Neural cell (in vitro differentiated cells): ENCODE data around the gene KREMEN2. TPM values are rescaled to one million over a fixed set of nuclear protein-coding genes. Genes with fewer than 3 reads are reported as not detected.

Experiments
- H2AFZ ChIP-seq: fragments of 200-600, 300-800 bp; sonication (generic), shearing (Covaris generic); 2 replicates; pipeline ENCODE4 v1.6.0; 2014; ENCODE audit warnings: low read depth, mild to moderate bottlenecking, antibody characterized with exemption, low read length, moderate library complexity
- H3F3A ChIP-seq: fragments of 200-600 bp; shearing (Covaris generic); 2 replicates; pipeline ENCODE4 v1.6.1; 2016; ENCODE audit warnings: mild to moderate bottlenecking, moderate library complexity, mixed read lengths, antibody characterized with exemption, low read length; ENCODE audit not compliant: insufficient read depth, poor library complexity, severe bottlenecking
- H3K27ac ChIP-seq: fragments of 200-600, 300-800 bp; sonication (generic), shearing (Covaris generic); 2 replicates; pipeline ENCODE4 v1.5.1; 2014; ENCODE audit warnings: mild to moderate bottlenecking, low read length, moderate library complexity
- H3K27me3 ChIP-seq: fragments of 300-800, 200-600 bp; sonication (generic), shearing (Covaris generic); 2 replicates; pipeline ENCODE4 v1.6.0; 2014; ENCODE audit warnings: mild to moderate bottlenecking, low read depth, low read length, moderate library complexity; ENCODE audit not compliant: insufficient read depth
- H3K36me3 ChIP-seq: fragments of 300-800, 200-600 bp; sonication (generic), shearing (Covaris generic); 2 replicates; pipeline ENCODE4 v1.5.1; 2014; ENCODE audit warnings: mild to moderate bottlenecking, antibody characterized with exemption, low read length, moderate library complexity; ENCODE audit not compliant: insufficient read depth
- H3K4me2 ChIP-seq: fragments of 300-800, 200-600 bp; sonication (generic), shearing (Covaris generic); 2 replicates; pipeline ENCODE4 v1.6.0; 2014; ENCODE audit warnings: mild to moderate bottlenecking, low read length
- H3K4me3 ChIP-seq: fragments of 300-800, 200-600 bp; sonication (generic), shearing (Covaris generic); 2 replicates; pipeline ENCODE4 v1.5.1; 2014; ENCODE audit warnings: mild to moderate bottlenecking, low read length, moderate library complexity
- H3K79me2 ChIP-seq: fragments of 200-600 bp; shearing (Covaris generic); replicated peaks from 2 replicates; pipeline ENCODE4 v1.6.0; 2014; ENCODE audit warnings: mild to moderate bottlenecking, low read length, moderate library complexity; ENCODE audit not compliant: insufficient read depth
- H3K9ac ChIP-seq: fragments of 300-800, 200-600 bp; sonication (generic), shearing (Covaris generic); 2 replicates; pipeline ENCODE4 v1.6.1; 2016; ENCODE audit warnings: mild to moderate bottlenecking, low read length, mixed read lengths
- H3K9me2 ChIP-seq: fragments of 200-600 bp; shearing (Covaris generic); 2 replicates; pipeline ENCODE4 v1.6.1; 2016; ENCODE audit warnings: mild to moderate bottlenecking, low read length, mixed read lengths; ENCODE audit not compliant: insufficient read depth
- H3K9me3 ChIP-seq: fragments of 200-600, 300-800 bp; sonication (generic), shearing (Covaris generic); 2 replicates; pipeline ENCODE4 v1.6.1; 2016; ENCODE audit warnings: mild to moderate bottlenecking, mixed run types, low read length, moderate library complexity, mixed read lengths
- H4K20me1 ChIP-seq: fragments of 200-600 bp; shearing (Covaris generic); 2 replicates; pipeline ENCODE4 v1.6.1; 2016; ENCODE audit warnings: mild to moderate bottlenecking, mixed run types; ENCODE audit not compliant: insufficient read depth
- CTCF ChIP-seq: fragments of 450-650 bp; IDR thresholded peaks from 2 replicates; pipeline ENCODE4 v1.5.1; 2014; ENCODE audit warnings: antibody characterized with exemption, mild to moderate bottlenecking, moderate library complexity; ENCODE audit not compliant: poor library complexity, severe bottlenecking
- EP300 ChIP-seq: fragments of 450-650 bp; conservative IDR thresholded peaks from 2 replicates; pipeline ENCODE4 v1.6.1; 2014; ENCODE audit warnings: antibody characterized with exemption, mild to moderate bottlenecking, moderate library complexity; ENCODE audit not compliant: poor library complexity, severe bottlenecking
- MXI1 ChIP-seq: fragments of 450-650 bp; conservative IDR thresholded peaks from 2 replicates; pipeline ENCODE4 v1.6.1; 2014; ENCODE audit warnings: antibody characterized with exemption, mild to moderate bottlenecking; ENCODE audit not compliant: poor library complexity, severe bottlenecking
- POLR2AphosphoS5 ChIP-seq: IDR thresholded peaks from 2 replicates; pipeline ENCODE4 v1.6.1; 2012
- RAD21 ChIP-seq: fragments of 450-650 bp; conservative IDR thresholded peaks from 2 replicates; pipeline ENCODE4 v1.6.1; 2014; ENCODE audit warnings: antibody characterized with exemption, mild to moderate bottlenecking, moderate library complexity
- REST ChIP-seq: IDR thresholded peaks from 2 replicates; pipeline ENCODE4 v1.6.1; 2012; ENCODE audit warnings: borderline replicate concordance
- SMC3 ChIP-seq: fragments of 450-650 bp; conservative IDR thresholded peaks from 2 replicates; pipeline ENCODE4 v1.6.1; 2014; ENCODE audit warnings: antibody characterized with exemption, mild to moderate bottlenecking, moderate library complexity; ENCODE audit not compliant: poor library complexity
- TAF1 ChIP-seq: IDR thresholded peaks from 2 replicates; pipeline ENCODE4 v1.6.1; 2012; ENCODE audit warnings: low read depth
- polyA plus RNA-seq: library from polyadenylated mRNA; depleted of rRNA; stranded (reverse); fragments of >200 nt; gene quantifications from 2 replicates; pipeline ENCODE4 v1.2.3, GENCODE V29; 2014

Gene KREMEN2
- polyA plus RNA-seq, 1 donor from 2014 or later: 0.71 TPM

GRCh38 chr16:3012828-3013420, 48.8 kb downstream of the KREMEN2 start, which contains the start of gene CLDN9:
TSS of gene CLDN9 (plus strand) at chr16:3012923. CDS start at chr16:3013363, 440 bp downstream.
- H3K4me3 ChIP-seq: no peak within 1 kb of the TSS

GRCh38 chr16:3013491-3013951, 49.4 kb downstream of the KREMEN2 start:
- Histone ChIP-seq H3K36me3 (no peaks in the 10 kb centered on the region), H3K9ac (no peak overlapping the region), H3F3A (no peaks in the 10 kb centered on the region), H3K9me2 (no peaks in the 10 kb centered on the region), H3K4me2 (no peak overlapping the region), H3K27ac (no peak overlapping the region), H3K27me3 (peaks cover 52% of the 10 kb centered on the region), H3K79me2 (no peaks in the 10 kb centered on the region), H3K4me3 (no peak overlapping the region), H2AFZ (no peak overlapping the region), H3K9me3 (no peaks in the 10 kb centered on the region), H4K20me1 (no peaks in the 10 kb centered on the region)
- TF ChIP-seq RAD21 (no peak), EP300 (no peak), POLR2AphosphoS5 (no peak), CTCF (no peak), TAF1 (no peak), SMC3 (no peak), REST (no peak)

More at GRCh38 chr16:3012828-3013420, 48.8 kb downstream of the KREMEN2 start, which contains the start of gene CLDN9:
- H3F3A ChIP-seq: no peaks in the 10 kb centered on the region
- no peak within 1 kb of the TSS for H3K4me2 ChIP-seq
- no peaks in the 10 kb centered on the region for H4K20me1 ChIP-seq
- H2AFZ ChIP-seq: no peak within 1 kb of the TSS
- no peak within 1 kb of the TSS for H3K9ac ChIP-seq
- H3K79me2 ChIP-seq: no peaks in the 10 kb centered on the region
- no peaks in the 10 kb centered on the region for H3K36me3 ChIP-seq
- H3K27ac ChIP-seq: no peak within 1 kb of the TSS
- H3K9me2 ChIP-seq: no peaks in the 10 kb centered on the region
- peaks cover 52% of the 10 kb centered on the region for H3K27me3 ChIP-seq
- H3K9me3 ChIP-seq: no peaks in the 10 kb centered on the region
- TF ChIP-seq EP300: no peak
- no peak for TF ChIP-seq REST
- TF ChIP-seq MXI1: no peak
- no peak for TF ChIP-seq POLR2AphosphoS5
- no peak for TF ChIP-seq CTCF
- TF ChIP-seq SMC3: no peak
